Upper lobe of right lung (tissue), 1 donor: ENCODE results near the gene LMTK3. TPM values are rescaled to one million over a fixed set of nuclear protein-coding genes. Genes with fewer than 3 reads are reported as not detected.

Experiments used
- ATAC-seq: fragments of 200-7000 bp; cut with Tn5 transposase; one replicate; pipeline ENCODE4 v1.9.1; 2020; ENCODE audit warnings: mild to moderate bottlenecking, moderate library complexity
- DNase-seq: peaks from one replicate; pipeline ENCODE4 v3.0.0-alpha.2; 2020
- H3K27ac ChIP-seq: fragments of 200-600 bp; one replicate; pipeline ENCODE4 v1.8.0; 2022
- H3K27me3 ChIP-seq: fragments of 200-600 bp; one replicate; pipeline ENCODE4 v1.8.0; 2022; ENCODE audit warnings: mild to moderate bottlenecking
- H3K36me3 ChIP-seq: fragments of 200-600 bp; one replicate; pipeline ENCODE4 v1.8.0; 2022
- H3K4me1 ChIP-seq: fragments of 200-600 bp; one replicate; pipeline ENCODE4 v1.8.0; 2022
- H3K4me3 ChIP-seq: fragments of 200-600 bp; one replicate; pipeline ENCODE4 v1.8.0; 2022; ENCODE audit warnings: mild to moderate bottlenecking
- H3K9me3 ChIP-seq: fragments of 200-600 bp; one replicate; pipeline ENCODE4 v1.8.0; 2022
- CTCF ChIP-seq: fragments of 200-600 bp; IDR thresholded peaks from one replicate; pipeline ENCODE4 v1.8.0; 2022; ENCODE audit warnings: antibody characterized with exemption
- intact Hi-C: fragments of 100-400 bp; cut with DNase I; formaldehyde crosslinking; loops from one replicate; pipeline ENCODE4 v1.11.0; 2022
- long read RNA-seq: library from polyadenylated mRNA; unstranded; transcript quantifications from one replicate; pipeline ENCODE4 v2.0.0, GENCODE V29; 2021
- total RNA-seq: library from RNA; stranded (reverse); fragmentation: NEBNext Ultra II Directional; extraction: Animal tissue kit (Norgen Biotek cat#: 25700); gene quantifications from one replicate; pipeline ENCODE4 v1.2.1, GENCODE V29; 2021
- donor health status: DM: no; HTN: yes; CAD: no; lungs with severe emphysema.

Gene LMTK3
- 7.1 TPM for total RNA-seq
- long read RNA-seq, partial matches to known transcripts: 1 of 4 reads
- long read RNA-seq, other reads (novel, unspliced or antisense): 3 of 4 reads

DNA sequence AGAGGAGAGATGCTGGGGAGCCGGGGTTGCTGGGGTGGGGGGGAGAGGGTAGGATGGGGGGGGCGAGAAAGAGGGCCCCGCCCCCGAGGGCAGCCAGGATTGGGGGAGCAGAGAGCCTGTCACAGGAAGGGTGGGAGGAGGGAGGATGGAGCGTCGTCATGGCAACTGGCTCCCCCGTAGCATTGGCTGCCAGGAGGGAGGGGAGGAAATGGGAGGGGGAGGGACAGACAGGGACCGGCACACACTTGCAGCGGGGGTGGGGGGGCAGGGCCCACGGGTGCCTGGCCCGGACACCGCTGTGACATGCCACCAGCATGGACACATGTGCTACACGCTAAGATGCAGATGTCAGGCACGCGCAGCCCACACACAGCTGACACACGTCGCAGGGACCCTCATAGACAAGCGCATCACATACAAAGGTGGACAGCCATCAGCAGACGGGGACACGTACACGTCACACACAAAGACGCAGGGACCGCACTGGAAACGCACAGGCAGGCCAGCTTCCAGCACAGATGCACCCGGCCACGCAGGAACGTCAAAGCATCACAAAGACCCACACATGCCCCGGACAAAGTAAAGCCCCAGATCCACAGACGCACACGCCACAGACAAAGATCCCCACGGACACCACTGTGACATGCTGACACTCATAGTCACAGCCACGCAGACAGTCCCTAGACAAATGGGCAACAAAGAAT lies at the start of gene LMTK3:
Gene LMTK3 (minus strand): TSS at position 36 of the 704 bp plus-strand sequence. CDS start 259 bp downstream, outside the sequence.
- intact Hi-C loops: no loop called here
- no peak for ATAC-seq
- Histone ChIP-seq H3K27ac (no peak within 1 kb of the TSS), H3K4me1 (peaks cover 12% of the 10 kb centered on the region), H3K9me3 (no peaks in the 10 kb centered on the region), H3K36me3 (no peaks in the 10 kb centered on the region), H3K27me3 (peaks cover 30% of the 10 kb centered on the region), H3K4me3 (peak within 1 kb of the TSS; percentile 28)
- no peak for TF ChIP-seq CTCF
- no peak for DNase-seq

DNA sequence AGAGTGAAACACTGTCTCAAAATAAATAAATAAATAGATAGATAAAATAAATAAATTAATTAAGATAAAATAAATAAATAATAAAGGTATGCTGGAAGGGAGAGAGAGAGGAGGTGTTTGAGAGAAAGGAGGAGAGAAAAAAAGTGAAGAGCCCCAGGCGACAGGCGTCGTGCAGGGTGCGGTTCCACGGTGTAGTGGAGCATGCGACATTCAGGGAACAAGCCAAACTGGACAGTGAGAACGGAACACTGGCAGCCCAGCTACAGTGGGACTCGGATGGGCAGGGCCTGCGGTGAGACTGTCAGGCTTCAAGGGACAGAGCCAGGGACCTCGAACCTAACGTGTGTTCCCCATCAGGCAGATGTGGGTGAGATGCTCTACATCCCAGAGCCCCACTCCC lies 49.8 kb upstream of the LMTK3 start:
- H3K4me3 ChIP-seq: no peak overlapping the region

GRCh38 chr19:48560095-48560530 lies 48.5 kb upstream of the LMTK3 start:
- intact Hi-C loops: no loop called here
- Histone ChIP-seq H3K27me3 (no peaks in the 10 kb centered on the region), H3K4me3 (no peak overlapping the region), H3K9me3 (no peaks in the 10 kb centered on the region), H3K4me1 (no peaks in the 10 kb centered on the region), H3K27ac (no peak overlapping the region), H3K36me3 (no peaks in the 10 kb centered on the region)
- no peak for TF ChIP-seq CTCF
- DNase-seq (no peak), ATAC-seq (no peak)

More for the DNA sequence above, 49.8 kb upstream of the LMTK3 start:
- TF ChIP-seq CTCF: no peak
- intact Hi-C loops: no loop called here
- no peaks in the 10 kb centered on the region for H3K9me3 ChIP-seq
- no peaks in the 10 kb centered on the region for H3K27me3 ChIP-seq
- no peak overlapping the region for H3K27ac ChIP-seq
- ATAC-seq (no peak), DNase-seq (no peak)
- no peaks in the 10 kb centered on the region for H3K4me1 ChIP-seq
- H3K36me3 ChIP-seq: no peaks in the 10 kb centered on the region

DNA sequence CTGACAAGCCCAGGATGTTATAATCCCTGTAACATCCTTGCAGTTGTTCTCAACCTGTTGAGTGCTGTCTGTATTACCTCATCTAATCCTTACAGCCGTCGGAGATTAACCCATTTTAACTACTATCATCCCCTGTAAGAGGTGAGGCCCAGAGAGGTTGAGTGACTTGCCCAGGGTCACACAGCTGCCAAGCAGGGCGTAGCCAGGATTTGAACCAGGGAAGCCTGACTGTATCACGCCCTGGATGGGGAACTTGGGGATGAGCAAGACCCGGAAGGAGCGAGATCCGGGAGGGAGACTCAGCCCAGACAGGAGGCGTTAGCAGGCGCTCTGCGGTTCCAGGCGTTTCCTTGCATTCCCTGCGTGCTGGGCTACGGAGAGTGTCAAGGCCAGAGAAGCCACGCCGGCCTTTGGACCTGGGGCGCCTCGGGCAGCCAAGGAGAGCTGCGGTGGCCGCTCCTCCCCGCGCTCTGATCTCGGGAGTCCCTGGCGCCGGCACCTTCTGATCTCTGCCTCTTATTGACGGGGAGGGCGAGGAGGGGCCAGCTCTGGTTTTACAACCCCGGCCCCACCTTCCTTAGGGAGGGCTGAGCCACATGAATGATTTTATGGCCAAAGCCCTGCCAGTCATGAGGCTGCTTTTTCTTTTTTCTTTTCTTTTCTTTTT lies 46.5 kb upstream of the LMTK3 start:
- Histone ChIP-seq H3K27me3 (no peaks in the 10 kb centered on the region), H3K27ac (no peak overlapping the region), H3K36me3 (no peaks in the 10 kb centered on the region), H3K9me3 (no peaks in the 10 kb centered on the region), H3K4me1 (no peaks in the 10 kb centered on the region), H3K4me3 (no peak overlapping the region)
- intact Hi-C loops: no loop called here
- ATAC-seq: peak; percentile 61
- no peak for DNase-seq
- TF ChIP-seq CTCF: no peak

GRCh38 chr19:48556825-48557224 lies 45.2 kb upstream of the LMTK3 start:
- intact Hi-C loops: no loop called here
- no peaks in the 10 kb centered on the region for H3K4me1 ChIP-seq
- TF ChIP-seq CTCF: no peak
- H3K36me3 ChIP-seq: no peaks in the 10 kb centered on the region
- H3K4me3 ChIP-seq: no peak overlapping the region
- no peak overlapping the region for H3K27ac ChIP-seq
- no peak for DNase-seq
- no peaks in the 10 kb centered on the region for H3K27me3 ChIP-seq
- H3K9me3 ChIP-seq: no peaks in the 10 kb centered on the region
- no peak for ATAC-seq
